ENCODE data around the gene CNOT6L.

The CNOT6L gene

GRCh38 chr4:77695774-77696173, 123.4 kb downstream of the CNOT6L start:
- DNase-seq (ENCODE audit: low read depth in 2 of 2): peak; percentile 88 to 96
- H3K4me3 ChIP-seq (replicated peaks in 1 of 2; ENCODE audit: low read depth in 2 of 2, low read length in 2 of 2): no peak overlapping the region
- TF ChIP-seq, protein P1, sequence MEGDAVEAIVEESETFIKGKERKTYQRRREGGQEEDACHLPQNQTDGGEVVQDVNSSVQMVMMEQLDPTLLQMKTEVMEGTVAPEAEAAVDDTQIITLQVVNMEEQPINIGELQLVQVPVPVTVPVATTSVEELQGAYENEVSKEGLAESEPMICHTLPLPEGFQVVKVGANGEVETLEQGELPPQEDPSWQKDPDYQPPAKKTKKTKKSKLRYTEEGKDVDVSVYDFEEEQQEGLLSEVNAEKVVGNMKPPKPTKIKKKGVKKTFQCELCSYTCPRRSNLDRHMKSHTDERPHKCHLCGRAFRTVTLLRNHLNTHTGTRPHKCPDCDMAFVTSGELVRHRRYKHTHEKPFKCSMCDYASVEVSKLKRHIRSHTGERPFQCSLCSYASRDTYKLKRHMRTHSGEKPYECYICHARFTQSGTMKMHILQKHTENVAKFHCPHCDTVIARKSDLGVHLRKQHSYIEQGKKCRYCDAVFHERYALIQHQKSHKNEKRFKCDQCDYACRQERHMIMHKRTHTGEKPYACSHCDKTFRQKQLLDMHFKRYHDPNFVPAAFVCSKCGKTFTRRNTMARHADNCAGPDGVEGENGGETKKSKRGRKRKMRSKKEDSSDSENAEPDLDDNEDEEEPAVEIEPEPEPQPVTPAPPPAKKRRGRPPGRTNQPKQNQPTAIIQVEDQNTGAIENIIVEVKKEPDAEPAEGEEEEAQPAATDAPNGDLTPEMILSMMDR (IDR thresholded peaks at IDR 0.05; ENCODE audit: low read depth, low read length): no peak

GRCh38 chr4:77692847-77693432, 126.2 kb downstream of the CNOT6L start:
- TF ChIP-seq, protein P1 (IDR thresholded peaks at IDR 0.05; ENCODE audit: low read depth, low read length): no peak
- no peak for DNase-seq (ENCODE audit: low read depth in 2 of 2)
- no peak overlapping the region for H3K4me3 ChIP-seq (replicated peaks in 1 of 2; ENCODE audit: low read depth in 2 of 2, low read length in 2 of 2)

GRCh38 chr4:77681792-77682191, 137.4 kb downstream of the CNOT6L start:
- no peak overlapping the region for H3K4me3 ChIP-seq (replicated peaks in 1 of 2; ENCODE audit: low read depth in 2 of 2, low read length in 2 of 2)
- no peak for DNase-seq (ENCODE audit: low read depth in 2 of 2)
- TF ChIP-seq, protein P1 (IDR thresholded peaks at IDR 0.05; ENCODE audit: low read depth, low read length): no peak

DNA sequence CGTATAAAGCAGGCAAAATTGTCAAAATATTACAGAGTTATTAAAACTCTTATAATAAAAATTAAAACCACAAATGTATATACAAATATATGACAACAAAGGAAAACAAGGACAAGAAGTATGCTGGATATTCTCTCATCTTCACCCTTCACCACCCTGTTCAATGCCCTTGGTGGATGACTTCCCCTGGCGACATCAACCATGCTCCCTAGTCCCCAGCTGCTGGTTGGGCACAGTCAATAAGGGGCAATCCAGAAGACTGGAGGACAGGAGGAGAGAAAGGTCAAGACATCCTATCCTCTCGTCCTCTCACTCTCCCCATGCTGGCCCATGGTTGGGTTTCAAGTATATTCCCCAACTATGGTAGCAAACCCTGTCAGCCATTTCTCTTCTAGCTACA, 142.3 kb downstream of the CNOT6L start:
- no peak for DNase-seq (ENCODE audit: low read depth in 2 of 2)
- H3K4me3 ChIP-seq (replicated peaks in 1 of 2; ENCODE audit: low read depth in 2 of 2, low read length in 2 of 2): no peak overlapping the region
- TF ChIP-seq, protein P1 (IDR thresholded peaks at IDR 0.05; ENCODE audit: low read depth, low read length): no peak

- no peak for DNase-seq (ENCODE audit: low read depth in 2 of 2)
- TF ChIP-seq, protein P1 (IDR thresholded peaks at IDR 0.05; ENCODE audit: low read depth, low read length): no peak
- H3K4me3 ChIP-seq (replicated peaks in 1 of 2; ENCODE audit: low read depth in 2 of 2, low read length in 2 of 2): no peak overlapping the region
Measured at GRCh38 chr4:77671051-77671450, 148.1 kb downstream of the CNOT6L start.

GRCh38 chr4:77669946-77670590, 149.1 kb downstream of the CNOT6L start:
- no peak for DNase-seq (ENCODE audit: low read depth in 2 of 2)
- TF ChIP-seq, protein P1 (IDR thresholded peaks at IDR 0.05; ENCODE audit: low read depth, low read length): no peak
- no peak overlapping the region for H3K4me3 ChIP-seq (replicated peaks in 1 of 2; ENCODE audit: low read depth in 2 of 2, low read length in 2 of 2)

All from cardiac fibroblast (primary cell).